ENCODE results near the gene MEGF11.

GRCh38 chr15:66089049-66089448 is 164.5 kb downstream of the MEGF11 start:
- TF ChIP-seq ZNF274 (IDR thresholded peaks at IDR 0.05; ENCODE audit: low read depth, low read length) = no peak
- TF ChIP-seq SUZ12 (IDR thresholded peaks at IDR 0.05; ENCODE audit: extremely low read depth, insufficient read depth, insufficient read length) = no peak
- TF ChIP-seq YY1 (IDR thresholded peaks at IDR 0.05; ENCODE audit: insufficient read depth, insufficient read length) = no peak
